GM21576 (cell line): Measurements from ENCODE around the gene ZNF462.
A peak's percentile ranks its signal among the peaks of the same experiment; 100 is the strongest.

Source experiments
- ATAC-seq: cut with Tn5 transposase; IDR thresholded peaks from one replicate; pipeline ENCODE4 v1.9.1; 2021; ENCODE audit warnings: mild to moderate bottlenecking, moderate library complexity; ENCODE audit not compliant: unreplicated experiment

The ZNF462 gene

DNA sequence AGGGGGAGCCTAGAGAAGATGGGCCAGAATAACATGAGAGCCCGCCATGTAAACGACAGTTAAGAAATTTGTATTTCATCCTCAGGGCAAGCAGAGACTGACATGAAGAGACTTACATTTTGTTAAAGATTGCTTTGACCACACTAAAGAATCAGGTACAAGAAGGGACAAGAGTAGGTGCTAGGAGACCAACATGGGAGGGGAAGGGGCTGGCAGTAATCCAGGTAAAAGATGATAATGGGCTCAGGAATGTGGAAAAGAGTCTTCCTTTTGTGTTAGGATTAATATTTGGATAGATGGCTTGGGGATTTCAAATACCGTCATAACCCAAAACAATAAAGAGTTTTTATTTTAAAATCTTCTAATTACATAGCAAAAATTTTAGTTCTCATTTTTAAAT lies 137.3 kb downstream of the ZNF462 start:
- no peak for ATAC-seq

DNA sequence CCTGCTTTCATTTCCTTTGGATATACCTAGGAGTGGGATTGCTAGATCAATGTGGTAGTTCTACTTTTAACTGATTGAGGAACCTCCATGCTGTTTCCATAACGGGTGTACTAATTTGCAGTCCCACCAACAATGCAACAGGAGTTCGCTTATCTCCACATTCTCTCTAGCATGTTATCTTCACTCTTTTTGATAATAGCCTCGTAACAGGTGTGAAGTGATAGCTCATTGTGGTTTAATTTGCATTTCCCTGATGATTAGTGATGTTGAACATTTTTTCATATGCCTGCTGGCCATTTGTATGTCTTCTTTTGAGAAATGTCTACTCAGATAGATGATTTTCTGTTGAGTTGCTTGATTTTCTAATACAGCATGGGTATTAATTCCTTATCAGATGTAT lies 142.2 kb downstream of the ZNF462 start:
- no peak for ATAC-seq

DNA sequence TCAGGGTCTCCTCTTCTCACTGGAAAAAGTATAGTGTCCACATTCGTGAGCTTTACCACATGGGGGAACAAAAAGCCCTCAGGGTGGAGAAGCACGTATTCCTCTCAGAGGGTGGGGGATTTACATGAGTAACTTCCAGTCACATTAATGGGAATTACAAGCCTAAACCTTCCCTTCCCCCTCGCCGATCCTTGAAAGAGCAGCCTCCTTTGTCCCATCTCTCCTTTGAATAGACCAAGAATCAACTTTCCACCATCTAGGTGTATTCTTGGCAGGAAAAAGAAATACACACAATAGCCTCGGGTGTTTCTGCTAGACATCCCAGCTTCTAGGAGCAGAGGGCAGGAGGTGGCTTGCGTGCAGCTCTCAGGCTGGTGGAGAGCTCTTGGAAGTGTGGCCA lies 144.4 kb downstream of the ZNF462 start:
- no peak for ATAC-seq

DNA sequence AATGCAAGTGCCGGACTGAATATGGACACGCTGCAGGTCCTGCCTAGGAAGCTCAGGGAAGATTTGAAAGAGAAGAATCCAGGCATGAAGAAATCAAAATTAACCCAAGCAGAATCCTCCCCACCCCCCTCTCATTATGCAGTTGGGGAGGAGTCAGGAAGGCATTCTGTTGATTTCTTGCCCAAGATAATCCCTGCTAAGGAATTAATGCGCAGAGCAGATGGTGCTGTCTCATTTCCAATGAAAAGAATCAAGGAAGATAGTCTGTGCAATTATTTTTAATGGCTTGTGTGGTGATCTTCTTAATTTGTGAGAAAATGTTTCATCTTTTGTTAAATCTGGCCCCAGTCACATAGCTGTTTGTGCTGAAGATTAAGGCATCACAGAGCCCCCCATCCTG lies 145.0 kb downstream of the ZNF462 start:
- ATAC-seq = no peak

DNA sequence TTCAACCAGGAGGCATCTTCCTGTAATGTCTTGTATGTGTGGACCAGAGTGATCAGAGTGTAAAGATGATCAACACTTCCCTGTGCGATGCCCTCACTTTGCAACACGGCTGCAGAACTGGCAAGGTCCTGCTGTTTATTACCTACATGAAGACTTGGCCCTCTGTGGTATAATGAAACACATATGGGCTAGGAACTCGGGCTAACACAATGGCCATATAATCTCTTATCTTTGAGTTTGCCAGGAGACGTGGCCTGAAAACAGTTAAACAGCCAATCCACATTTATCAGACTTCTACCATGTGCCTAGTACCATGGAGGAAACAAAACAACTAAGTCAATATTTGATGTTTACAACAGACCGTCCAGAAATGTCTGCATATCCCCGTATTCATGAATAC lies 145.5 kb downstream of the ZNF462 start:
- ATAC-seq = no peak

DNA sequence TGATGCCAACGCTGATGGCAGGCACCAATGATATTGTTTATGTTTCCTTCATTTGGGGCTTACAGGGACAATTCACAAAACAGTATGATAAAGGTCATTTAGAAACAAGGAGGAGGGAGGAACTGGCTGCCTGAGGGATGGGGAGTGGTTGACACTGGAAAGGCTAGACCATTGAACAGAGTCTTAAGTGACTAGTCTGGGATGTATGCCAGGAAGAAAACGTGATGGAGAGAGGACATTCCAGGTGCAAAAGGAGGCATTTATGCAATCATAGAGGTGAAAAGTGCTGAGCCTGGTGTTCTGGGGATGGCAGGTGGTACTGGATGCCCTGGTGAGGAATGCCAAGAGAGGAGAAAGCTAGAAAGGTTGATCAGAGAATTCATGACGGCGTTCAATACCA lies 153.4 kb downstream of the ZNF462 start:
- ATAC-seq = no peak

DNA sequence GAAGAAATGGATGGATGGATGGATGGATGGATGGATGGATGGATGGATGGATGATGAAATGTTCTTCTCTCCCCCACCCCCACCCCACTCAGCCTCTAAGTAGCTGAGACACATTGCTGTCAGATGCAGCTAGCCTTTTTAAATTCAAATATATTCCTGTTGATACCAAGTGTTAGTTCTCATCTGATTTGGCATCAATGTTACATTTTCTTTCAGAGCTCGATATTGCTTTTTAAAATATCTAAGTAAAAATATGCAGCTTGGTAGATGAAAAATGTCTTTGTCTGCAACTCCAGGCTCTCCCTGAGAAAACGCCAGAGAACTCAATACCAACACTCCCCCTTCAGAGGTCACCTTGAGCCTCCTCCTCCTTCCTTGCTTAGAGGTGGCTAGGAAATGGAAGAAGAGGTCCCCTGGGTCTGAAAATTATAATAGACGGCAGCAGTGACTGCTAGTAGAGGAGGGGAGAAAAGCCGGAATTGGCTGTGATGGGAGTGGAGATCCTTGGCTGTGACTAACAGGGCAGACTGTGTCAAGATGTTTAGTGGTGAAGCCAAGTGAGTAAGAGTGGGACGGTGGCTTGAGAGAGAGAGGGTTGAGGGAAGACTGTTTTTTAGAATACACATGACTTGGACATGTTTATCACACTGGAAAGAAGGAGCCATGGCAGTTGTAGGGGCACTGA lies 156.0 kb downstream of the ZNF462 start:
- no peak for ATAC-seq

DNA sequence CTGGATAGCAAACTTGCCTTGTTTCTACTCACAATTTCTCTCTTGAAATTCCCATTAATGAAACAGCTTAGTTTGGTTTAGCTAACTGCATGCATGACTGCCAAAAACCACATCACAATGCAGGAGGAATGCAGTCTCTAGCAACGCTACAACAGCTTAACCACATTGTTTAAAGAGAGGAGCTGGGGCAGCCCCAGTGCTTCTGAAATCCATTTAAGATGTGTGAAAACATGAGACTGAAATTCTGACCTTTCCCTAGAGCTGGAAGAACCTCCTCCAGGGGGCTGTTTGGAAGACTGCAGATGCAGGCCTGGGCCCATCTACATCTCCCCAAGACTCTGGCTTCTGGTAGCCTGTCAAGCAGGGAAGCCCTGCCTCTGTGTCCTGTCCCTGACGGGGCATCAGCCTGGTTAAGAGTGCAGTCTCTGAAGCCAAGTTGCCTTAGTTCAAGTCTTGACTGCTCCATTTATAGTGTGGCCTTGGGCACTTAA lies 157.1 kb downstream of the ZNF462 start:
- no peak for ATAC-seq

DNA sequence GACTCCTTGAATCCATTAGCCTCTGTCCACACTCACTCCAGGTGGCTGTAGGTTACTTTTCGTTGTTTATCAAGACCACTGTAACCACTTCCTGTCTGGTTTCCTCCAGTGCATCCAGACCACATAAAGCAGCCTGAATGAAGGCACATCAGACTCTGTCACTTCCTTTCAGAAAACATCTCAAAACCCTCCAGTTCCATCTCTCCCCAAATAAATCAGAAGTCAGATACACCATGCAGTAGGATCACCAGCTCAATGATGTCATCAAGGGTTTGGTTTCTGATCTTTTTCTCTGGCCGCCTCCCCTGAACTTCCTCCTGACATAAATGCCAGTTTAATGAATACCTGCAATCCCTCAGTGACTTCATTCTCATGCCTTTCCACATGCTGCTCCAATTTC lies 161.2 kb downstream of the ZNF462 start:
- ATAC-seq = peak; percentile 84

DNA sequence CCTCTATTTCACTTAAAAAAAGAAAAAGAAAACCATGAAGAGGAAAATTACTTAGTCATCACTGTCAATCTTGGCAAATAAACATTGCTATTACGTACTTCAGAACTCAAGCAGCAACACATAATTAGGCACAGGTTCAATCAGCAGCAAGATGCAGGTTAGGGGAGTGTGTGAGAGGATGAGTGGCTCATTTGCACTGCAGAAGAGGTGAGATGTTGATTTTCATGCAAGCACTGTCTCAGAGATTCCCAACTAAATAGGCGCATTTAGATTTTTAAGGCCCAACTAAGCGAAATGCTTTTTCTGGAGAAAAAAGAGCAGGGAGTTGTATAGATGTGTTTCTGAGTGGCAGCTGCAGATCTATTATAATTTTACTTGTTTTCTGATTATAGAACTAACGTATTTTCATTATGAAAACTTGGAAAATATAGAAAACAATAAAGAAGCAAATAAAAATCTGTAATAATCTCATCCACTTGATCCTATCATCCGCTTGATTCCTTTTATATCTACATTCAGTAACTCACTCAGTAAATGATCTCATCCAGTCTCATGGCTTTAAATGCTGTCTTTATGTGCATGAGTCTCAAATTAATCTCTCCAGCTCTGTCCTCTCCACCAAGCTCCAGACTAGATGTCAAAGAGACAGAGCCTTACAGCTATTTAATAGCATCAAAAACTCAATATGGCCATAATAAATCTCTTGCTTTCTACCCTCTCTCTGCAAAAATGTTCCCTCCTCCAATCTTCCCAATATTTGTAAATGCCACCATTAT lies 162.5 kb downstream of the ZNF462 start:
- no peak for ATAC-seq

DNA sequence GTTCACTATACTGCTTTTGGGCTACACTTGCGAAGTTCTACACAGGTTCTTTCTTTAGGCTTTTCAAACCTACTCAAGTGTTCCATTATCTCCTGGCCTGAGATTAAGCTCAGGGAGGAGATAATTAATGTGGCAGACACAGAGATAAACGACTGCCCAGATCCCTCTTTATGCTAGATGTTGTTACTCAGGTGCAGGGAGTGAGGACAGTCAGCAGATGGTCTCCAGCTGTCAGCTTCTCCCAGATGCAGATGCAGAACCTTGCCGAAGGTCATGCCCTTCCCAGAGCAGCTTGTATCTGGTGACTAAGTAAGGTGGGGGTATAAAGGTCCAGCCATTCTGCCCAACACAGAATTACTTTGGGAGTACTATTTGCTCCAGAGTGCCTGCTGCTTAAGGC lies 166.2 kb downstream of the ZNF462 start:
- no peak for ATAC-seq

DNA sequence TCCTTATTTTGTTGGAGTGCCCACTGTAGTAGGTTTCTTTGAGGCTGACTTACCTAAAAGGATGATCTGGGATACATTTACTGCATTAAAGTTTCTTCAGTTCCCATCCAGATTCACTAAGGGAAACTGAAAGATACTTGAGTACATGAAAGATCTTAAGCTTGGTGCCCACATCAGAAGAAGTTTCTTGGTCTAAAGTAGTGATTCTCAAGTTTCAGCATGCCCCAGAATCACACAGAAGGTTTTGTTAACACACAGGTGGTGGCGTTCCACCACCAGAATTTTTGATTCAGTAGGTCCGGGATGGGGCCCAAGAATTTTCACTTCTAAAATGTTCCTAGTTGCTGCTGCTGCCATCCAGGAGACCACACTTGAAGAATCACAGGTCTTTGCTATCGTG lies 171.0 kb downstream of the ZNF462 start:
- no peak for ATAC-seq

DNA sequence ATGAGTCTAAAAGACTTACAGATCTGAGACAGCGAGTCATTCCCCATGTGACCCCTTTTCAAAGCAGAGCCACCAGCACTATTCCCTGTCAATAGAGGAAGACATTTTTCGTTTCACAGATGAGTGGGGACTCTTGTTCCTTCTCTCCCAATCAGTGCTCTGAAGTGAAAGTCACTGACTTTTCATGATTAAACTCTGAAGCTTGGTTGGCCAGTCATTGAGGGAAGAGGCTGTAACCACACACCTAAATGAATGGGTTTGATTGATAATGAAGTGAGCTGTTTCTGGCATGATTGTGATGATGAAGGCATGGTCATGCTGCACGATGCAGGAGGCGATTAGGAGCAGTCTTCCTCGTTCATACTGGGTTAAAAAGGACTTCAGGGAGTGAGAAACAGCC lies 171.9 kb downstream of the ZNF462 start:
- ATAC-seq = no peak

DNA sequence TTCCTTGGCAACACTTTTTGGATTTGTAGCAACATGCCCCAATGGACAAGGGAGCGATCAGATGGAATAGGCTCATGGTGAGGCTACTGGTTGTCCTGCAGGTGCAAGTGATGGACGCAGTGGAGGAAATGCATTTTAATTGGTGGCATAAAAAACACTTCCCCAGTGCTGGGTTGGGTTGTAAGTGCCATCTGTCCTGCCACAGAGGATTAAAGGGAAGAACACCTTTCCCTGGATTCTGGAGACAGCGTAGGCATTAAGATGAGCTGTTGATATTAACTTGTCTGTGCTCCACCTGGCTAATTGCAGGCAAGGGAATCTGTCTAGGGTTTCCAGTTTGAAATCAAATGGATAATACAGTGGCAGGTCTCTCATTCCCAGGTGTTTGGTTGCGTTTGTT lies 173.4 kb downstream of the ZNF462 start:
- no peak for ATAC-seq

DNA sequence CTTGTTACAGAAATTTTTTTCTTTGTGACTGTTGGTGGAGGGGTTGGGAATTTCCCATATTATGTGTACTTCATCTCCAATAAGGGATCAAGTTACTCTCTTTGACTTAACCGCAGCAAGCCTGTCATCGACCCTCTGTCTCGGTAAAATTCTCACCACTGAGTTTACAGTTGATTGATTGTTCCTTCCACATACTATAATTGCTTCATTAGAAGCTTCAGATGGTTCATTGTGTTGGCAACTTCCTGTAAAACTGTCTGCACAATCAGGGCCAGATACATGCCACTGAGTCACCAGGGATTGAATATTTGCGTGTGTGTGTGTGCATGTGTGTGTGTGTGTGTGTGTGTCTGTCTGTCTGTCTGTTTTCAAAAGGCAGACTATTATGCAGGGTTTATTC lies 176.6 kb downstream of the ZNF462 start:
- ATAC-seq = no peak

DNA sequence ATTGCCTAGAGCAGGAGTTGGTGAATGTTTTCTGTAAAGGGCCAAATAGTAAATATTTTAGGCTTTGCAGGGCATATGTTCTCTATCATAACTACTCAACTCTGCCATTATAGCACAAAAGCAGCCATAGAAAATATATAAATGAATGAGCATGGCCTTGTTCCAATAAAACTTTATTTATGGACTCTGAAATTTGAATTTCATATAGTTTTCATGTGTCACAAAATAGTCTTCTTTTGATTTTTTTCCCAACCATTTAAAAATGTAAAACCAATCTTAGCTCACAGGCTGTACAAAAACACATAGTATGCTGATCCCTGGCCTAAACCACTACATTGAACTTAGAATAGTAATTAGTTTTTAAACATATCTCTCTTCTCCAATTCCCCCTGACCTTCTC lies 179.6 kb downstream of the ZNF462 start:
- no peak for ATAC-seq

DNA sequence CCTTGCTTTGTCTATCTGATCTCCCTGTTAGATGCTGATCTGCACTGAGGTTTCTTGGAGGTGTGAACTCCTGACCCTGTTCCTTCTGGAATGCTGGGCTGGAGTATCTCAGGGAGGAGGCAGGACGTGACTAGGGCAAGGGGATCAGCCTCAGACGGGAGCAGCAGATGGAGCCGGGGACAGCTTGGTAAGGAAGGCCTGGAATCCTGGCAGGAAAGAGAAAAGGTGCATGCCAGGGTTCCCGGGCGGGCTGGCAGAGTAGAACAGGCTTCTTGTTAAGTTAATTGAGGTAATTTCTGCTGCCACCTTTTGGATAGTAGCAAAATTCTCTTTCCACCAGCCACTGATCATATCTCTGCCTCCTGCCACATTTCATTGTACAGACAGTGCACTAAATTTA lies 180.9 kb downstream of the ZNF462 start:
- ATAC-seq = no peak

DNA sequence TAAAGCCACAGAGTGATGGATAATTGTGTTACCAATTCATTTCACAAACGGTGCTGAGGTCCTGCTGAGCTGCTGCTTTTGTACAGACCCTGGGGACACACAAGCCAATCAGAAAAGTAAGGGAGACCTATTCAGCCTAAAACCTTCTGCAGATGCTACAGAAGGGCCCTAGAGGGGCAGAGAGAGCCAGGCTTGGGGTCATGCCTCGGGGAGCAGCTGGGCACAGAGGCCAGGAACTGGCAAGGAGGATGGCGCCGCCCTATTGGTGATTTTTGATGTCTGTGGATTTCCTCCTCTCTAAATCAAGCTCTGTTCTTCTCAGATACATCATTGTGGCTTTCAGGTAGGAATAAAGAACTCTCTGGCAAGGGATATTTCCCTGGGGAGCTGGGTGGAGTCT lies 181.9 kb downstream of the ZNF462 start:
- no peak for ATAC-seq

DNA sequence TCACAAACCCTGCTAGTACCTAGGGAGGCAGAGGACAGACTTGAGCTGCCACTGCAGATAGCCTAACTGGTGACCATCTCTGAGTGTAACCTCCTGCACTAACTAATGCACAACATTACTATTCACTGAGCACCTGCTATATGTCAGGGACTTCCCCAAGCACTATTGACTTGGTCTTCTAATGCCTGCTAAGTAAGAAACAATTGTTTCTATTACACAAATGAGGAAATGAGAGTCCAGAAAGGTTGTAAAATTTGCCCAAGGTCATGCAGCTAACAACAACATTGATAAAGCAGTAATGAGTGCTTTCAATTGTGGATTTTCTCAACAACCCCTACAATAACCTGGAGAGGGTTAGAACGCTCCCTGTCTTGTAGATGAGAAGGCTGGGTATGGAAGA lies 183.7 kb downstream of the ZNF462 start:
- peak; percentile 97 for ATAC-seq

DNA sequence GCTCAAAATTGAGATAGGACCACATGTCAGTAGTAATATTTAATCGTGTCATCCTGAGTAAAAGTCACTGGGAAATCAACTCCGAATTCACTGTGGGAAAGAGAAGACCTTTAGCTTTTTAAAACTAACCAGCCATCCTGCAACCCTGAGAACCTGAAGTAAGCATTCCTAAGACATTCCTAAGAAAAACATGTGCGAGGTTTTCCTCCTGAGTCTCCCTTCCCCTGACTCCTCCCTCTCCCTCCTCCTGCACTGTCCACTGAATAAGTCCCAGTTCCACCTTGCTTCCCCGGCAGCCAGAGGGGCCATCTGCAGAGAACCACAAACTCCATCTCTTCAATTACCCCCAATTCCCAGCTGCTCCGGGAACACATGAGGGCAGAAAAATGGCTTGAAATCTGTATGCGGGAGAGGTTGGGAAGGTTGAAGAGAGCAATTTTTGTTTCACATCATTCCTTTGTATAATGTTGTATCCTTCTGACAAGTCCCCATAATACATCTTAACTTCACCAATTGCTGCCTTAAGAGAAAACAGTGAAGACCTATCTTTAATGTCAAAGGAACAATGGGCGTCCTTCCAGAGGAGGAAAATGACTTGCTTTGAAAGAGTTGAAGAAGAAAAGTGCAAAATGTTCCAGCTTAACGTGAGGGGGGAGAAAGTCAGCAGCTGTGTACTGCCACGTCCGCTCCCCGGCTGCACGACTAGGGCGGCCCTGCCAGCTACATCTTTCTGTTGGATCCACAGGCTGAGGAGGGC lies 186.3 kb downstream of the ZNF462 start:
- ATAC-seq = no peak

DNA sequence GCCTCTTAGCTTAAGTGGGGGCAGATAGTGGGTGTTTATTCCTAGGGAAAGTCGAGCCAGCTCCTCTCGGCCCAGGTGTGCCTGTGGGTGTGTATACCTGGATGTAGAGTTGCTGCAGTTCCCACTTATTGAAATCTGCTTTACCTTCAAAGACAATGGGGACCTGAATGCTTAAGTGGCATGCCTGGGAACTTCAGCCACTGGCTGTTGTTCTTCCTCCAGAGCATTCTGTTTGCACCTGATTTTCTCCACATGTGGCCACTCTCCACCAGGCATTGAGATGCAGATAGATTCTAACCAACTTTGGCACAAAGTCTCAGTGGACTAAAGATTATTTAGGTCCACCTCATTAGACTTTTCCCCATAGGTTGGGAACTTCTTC lies 186.8 kb downstream of the ZNF462 start:
- no peak for ATAC-seq

DNA sequence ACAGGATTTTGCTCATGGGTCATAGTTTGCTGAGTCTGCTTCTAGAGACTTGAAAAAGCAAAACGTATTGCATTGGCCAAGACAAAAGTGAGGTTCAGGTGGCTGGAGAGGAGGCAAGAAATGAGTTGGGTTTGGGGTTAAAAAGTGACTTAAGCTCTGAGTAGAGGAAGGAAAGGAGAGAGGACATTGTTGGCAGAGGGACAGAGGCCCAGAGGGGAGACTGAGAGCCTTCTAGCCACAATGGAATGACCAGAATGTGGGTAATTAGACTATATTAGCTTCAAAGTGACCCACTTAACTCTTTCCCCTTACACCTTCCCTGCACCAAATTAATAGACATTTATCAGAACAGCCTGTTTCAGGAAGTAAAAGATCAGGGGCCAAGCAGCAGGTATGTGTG lies 188.4 kb downstream of the ZNF462 start:
- ATAC-seq = no peak
